Activated effector memory CD4-positive, alpha-beta T cell treated with Interleukin-2 at 50 U/mL for 16 hours (primary cell): ENCODE results near the gene NAALADL2.
"Not testable (repeated sequence)": the region's sequence is repeated elsewhere in the genome, so short reads cannot be mapped to it uniquely, and the experiment has no call there.

Experiments
- DNase-seq: peaks from one replicate; pipeline ENCODE4 v3.0.0-alpha.2; 2020

The NAALADL2 gene

DNA sequence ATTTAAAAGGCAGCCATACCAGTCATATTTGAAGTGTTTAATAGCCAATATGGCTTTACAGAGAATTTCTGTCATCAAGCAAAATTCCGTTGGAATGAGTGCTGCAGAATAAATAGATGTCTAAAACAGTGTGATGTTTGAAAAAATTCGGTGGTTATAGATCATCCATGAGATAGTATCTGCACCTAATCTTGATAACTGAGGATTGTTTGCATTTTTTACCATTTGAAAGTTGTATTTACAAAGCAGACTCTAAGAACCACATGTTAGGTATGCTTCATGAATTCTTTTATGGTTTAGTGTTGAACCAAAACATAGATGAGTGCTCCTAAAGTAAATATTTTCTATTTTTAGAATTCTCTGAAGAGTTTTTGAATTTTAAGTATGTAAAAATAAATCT, 476.1 kb downstream of the NAALADL2 start:
- DNase-seq: no peak

DNA sequence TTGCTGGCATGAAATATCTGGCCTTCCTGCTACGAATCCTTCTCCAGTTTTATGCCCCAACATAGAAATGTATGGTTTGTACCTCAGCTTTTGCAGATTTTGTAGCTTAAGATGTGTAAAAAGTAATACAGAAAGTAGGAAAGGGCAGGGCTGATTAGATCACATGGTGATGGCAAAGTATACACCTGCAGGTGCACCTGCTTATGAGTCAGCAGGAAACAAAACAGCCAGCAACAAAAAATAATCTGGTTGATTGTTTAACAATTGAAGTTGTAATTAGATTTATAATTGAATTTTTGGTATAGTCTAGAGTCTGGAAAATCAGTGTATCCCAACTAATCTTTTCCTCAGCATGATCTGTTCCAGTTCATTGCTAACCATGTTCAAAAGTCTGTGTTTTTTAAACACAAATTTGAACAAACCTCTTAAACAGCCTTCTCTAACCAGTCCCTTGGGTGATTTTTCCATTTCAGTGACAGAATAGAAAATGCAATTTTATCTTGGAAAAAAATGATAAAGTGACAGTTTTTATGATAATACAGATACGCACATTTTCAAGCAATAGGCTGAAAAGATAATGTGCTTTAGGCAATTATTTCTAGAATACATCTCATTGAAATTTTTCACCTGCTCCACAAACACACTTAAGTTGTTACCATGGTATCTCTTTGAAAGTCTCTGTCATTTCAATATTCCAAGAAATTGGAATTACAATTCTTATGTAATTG, 477.4 kb downstream of the NAALADL2 start:
- no peak for DNase-seq

DNA sequence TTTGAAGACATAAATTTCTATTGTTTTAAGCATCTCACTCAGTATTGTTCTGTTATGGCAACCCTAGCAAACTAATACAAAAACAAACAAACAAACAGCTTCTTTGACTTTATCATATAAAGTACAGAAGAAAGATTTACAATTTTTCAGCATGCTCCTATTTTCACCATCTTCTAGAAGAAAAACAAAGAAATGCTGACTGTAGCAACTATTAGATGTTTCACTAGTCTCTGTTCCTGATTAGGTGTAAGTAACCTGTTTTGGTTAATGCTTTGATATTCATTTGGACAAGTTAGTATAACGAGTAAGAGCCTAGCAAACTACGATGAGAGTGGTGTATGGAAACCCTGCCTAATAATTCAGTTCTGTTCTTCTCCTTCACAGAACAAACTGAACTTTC, 478.5 kb downstream of the NAALADL2 start:
- no peak for DNase-seq

DNA sequence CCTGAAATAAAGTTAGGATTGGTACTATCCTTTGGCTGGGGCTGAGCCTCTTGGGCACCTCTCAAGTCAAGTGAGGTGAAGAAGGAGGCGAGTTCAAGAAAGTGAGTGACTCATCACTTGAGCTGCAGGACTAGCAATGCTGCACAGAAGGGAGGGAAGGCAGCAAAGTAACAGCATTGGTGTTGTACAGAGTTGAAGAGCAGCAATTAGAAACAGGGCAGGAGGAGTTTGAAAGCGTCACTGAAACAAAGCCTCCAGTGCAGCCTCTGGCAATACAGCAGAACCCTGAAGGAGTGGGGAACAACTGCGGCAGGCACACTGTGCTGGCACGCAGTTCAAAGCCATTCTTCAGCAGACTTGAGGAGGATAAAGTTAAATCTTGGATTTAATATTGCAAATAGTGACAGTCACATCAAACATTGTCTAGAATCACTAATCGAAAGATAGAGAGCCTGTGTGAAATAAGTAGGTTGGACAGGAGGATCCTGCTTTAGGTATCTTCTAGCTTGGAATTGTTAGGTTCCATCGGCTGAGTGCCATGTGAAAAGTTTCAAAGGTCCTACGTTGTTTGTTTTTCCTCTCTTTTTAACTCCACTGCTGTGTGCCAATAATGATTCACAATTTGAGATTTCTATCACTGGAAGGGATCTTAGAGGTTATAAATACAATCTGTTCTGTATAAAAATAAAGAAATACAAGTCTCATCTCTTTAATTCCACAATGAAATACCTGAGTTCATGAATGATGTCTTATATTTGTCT, 479.8 kb downstream of the NAALADL2 start:
- DNase-seq: no peak

DNA sequence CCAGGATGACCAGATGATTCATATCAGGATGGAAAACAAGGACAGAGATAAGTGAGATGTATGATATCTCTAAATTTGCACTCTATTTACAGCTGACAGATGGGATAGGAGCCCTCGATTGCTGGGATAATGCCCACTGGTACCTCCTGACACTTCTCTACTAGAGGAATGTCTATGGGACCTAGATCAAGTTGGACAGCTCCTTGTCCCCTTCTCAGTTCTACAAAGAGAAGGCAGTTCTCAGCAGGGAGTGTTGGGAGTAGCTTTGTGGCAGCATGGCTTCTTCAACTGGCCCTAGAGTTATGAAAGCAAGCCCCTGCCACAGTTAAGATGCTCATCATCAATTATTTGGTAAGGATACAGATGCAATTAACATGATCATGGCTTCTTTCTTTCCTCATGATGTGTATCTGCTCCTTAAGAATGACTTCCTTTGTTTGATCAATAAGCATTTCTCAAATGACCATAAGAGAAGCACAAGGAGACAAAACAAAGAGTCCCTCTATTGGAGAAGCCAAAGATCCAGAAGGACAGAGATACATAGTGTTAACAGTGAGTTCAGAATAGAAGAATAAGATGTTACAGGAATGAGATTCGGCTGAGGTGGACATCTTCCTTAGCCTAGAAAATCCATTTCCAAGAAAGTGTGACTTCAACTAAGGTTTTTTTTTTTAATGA, 481.3 kb downstream of the NAALADL2 start:
- no peak for DNase-seq

DNA sequence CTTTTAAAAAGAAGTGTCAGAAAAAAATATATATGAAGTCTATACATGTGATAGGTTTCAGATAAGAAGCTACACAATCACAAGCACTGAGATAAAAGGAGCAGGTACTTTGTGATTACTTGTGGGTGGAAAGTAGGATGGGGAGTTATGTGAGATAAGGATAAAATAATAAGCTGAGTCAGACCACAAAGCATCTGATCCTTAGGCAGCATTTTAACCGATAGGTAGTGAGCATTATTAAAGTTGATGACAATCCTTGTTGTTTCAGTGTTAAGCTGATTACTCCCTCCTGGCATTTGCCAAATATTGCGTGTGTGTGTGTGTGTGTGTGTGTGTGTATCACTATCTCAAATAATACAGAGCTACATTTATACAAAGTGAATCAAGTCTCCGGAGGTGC, 483.1 kb downstream of the NAALADL2 start:
- no peak for DNase-seq

DNA sequence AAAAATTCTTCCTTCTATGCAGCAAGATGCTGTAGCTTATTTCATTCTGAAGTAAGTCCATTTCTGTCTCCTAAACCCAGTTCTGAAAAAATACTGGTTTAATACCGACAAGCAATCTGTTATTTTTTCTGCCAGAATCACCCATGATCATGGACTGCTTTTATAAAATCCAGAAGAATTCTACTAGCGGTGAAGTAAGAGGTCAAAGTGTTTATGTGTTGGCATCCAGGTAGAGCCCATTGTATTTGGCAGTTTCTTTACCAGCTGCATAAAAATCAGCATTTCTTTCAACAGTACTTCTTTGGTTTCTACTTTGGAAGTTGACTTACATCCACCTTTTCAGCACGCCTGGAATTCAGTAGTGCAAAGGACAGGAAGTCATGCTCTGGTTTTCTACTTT, 484.8 kb downstream of the NAALADL2 start:
- DNase-seq: no peak

DNA sequence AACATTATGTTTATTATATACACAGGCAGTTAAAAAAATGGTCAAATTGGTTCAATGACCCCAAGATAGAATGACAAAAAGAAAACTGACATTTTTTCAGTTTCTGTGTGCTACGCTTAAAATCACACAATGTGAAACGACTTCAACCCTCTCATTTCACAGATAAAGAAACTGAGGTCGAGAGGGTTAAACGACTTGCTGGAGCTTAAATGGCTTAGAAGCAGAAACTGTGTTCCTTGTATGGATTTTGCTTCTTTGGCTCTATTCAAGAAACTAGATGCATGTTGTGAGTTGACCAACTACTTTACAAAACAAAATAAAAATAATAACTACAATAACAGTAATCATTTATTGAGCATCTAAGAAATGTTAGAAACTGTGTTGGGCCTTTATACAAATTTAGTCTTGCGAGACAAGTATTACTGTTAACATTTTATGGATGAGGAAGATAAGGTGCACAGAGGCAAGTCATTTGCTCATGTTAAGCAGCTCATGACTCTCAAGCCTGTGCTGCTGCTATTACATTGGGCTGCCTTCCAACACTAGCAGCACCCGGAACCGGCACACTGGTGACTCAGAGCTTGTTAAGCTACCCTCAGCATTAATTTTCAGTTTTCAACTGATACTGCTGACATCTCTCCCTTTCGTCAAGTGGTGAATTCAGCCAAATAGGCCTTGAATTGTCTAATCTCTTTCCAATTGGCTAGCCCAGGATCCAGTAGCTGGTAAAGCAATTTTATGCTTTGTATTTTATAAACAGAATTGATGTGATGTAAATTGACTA, 487.6 kb downstream of the NAALADL2 start:
- DNase-seq: no peak

DNA sequence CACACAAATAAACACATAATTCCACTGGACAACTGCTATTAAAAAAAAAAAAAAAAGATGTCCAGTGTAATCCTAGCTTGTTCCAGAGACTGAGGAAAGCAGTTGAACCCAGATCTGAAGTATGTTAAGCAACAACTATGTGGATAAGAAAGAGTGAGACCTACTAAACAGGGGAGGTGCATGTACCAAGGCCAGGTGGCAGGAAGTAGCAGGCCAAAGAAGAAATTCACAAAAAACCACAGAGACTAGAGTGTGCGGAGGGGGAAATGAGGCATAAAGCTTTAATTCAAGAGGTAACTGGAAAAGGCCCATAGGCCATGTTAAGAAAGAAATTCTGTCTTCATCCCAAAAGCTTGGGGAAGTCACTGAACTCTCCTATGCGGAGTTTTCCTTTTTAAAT, 490.0 kb downstream of the NAALADL2 start:
- no peak for DNase-seq

DNA sequence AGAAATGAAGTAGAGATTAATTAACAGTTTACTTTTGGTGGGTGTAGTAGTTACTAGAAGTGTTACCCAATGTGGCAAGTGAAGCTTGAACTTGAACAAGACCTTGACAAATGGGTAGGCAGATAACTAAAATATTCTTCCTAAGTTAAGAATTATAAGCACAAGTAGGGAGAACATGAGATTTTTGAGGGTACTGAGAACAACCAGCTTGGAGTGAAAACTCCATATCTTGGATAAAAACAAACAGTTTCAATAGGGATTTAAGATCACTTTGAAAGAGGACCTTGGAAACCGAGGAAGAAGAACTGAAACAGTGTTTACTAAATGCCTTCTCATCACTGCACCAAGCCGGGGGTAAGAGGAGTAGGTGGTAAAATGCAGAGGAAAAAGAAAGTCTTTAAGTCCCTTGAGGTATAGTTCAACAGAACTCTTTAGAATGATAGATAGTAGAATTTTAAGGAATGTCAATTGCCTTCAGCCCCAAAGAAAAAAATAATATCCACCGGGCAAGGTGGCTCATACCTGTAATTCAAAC, 496.7 kb downstream of the NAALADL2 start:
- no peak for DNase-seq

DNA sequence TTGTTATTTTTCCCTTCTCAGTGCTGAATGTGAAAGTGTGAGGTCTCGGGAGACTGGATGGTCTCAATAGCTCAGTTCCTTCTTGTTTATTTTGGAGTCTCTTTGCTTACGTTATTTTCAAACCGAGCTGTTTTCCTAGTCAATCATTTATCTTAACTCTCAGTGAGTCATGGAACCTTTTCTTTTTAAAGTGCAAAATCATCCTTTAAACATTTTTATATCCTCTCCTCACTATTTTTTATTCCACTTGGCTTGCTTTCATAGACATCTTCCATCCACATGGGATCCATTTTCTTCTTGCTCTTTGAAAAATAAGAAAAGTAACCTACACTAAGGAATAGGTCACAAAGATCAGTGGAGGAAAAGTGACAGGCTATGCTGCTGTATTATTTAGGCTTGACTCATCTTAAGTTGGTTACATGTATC, 497.8 kb downstream of the NAALADL2 start:
- DNase-seq: no peak

DNA sequence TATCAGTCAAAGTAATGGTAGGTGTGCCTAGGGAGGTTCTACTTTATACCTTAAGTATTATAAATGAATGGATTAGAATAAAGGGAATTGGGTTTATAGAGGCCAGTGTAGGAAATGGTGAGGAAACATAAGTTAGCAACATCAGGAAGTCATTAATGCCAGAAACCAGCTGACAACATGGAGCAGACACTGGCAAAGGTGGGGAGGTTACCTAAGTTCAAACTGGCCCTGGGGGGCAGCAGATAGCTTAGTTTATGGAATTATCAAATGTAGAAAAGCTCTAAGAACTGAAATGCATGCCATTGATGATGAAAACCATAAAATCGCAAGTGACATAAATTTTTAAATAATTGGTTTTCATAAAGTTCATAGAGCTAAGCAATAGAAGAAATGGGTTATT, 498.6 kb downstream of the NAALADL2 start:
- DNase-seq: no peak

DNA sequence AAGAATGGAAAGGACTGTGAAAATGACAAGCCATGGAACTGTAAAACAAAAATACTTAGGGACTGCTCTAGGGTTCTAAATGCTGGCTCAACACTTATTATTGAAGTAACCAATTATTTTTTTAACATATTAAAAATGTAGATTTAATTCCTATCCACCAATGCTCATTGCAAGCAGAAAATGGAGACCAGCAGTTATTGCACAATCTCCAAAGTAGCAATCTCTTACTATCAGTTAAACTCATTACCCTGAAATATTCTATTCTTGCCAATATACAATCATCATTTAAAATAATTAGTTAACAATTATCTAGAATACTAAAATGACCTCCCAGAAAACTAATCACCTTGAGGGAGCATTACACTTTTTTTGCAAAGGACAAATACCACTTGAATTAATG, 499.8 kb downstream of the NAALADL2 start:
- no peak for DNase-seq

DNA sequence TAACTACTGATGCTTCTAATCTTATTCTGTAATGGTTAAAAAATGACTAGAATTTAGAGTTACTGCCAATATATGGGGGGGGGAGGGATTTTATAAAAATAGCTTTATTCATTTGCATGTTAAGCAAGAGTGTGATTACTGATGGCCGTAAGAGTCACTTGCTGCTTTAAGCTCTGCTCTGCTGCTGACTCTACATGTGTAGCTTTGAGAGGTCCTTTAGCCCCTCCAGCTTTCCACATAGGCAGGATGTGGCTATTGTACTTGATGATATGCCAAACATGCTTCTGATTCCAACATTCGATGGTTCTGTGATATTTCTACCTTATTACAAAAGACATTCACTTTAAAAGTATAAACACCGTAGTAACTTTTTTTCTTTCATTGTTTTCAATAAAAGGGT, 511.3 kb downstream of the NAALADL2 start:
- DNase-seq: not testable (repeated sequence)

DNA sequence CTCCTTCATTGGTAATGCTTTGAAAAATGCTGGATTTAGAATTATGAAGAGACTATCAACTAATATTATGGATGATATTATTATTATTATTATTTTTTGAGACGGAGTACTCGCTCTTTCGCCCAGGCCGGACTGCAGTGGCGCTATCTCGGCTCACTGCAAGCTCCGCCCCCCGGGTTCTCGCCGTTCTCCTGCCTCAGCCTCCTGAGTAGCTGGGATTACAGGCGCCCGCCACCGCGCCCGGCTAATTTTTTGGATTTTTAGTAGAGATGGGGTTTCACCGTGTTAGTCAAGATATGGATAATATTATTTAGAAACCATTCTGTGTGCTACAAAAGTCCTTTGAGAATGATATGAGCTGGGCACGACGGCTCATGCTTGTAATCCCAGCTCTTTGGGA, 512.1 kb downstream of the NAALADL2 start:
- not testable (repeated sequence) for DNase-seq

DNA sequence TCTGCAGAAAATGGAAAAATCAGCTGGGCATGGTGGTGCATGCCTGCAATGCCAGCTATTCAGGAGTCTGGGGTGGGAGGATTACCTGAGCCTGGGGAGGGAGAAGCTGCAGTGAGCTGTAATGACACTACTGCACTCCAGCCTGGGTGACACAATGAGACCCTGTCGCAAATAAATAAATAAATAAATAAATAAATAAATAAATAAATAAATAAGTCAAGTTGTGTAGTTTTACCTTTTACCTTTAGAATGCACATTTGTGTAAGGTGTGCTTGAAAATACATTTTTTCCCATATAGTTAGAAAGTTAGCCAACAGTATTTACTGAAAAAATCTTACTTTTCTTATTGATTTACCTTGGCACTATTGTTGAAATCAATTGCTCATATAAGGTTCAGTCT, 515.6 kb downstream of the NAALADL2 start:
- no peak for DNase-seq

DNA sequence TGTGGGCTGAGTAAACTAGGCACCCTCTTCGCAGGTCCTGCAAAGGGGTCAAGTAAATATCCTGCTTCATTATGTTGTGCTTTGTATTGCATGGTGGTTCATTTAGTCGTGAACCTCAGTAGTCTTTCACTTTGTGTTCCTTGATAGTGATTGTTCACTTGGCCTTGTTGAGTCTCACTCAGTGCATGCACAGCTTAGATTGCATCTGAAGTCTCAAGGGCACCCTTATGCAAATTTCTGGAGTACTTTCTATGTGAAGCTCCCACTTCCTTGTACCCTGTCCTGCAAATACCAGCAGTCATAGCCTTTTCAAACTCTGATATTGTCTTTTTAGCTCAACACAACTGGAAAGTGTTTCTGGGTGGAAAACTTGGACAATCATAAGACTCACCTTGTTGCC, 519.2 kb downstream of the NAALADL2 start:
- no peak for DNase-seq

DNA sequence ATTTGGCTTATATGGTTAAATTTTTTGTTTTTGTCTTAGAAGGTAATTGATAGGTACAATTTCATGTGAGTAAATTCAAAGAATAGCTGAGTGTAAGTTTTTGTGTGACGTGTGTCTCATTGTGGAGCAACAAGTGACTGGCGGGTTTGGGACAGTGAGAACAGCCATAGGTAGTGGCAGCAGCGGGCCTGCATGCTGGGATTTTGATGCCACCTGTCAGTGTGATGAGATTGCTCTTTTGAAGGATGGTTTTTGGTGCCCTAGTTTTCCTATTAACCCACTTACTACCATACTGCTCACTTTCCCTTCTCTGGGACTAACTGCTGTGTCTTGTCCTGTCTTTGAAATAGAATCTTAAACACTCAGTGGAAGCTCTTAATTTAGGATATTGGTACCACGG, 522.6 kb downstream of the NAALADL2 start:
- no peak for DNase-seq

DNA sequence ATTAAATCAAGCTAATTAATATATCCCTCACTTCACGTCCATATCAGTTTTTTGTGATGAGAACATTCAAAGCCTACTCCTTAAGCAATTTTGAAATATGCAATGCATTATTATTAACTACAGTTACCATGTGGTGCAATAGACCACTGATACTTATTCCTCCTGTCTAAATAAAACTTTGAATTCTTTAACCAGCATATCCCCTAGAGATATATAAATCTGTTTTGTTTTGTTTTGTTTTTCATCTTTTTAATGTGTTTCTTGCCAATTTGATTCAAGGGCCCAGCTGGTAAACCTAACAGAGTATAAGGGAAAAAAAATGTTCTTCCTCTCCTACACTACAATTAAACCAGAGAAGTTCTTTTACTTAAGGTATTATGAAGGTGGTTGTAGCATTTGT, 524.2 kb downstream of the NAALADL2 start:
- DNase-seq: no peak

DNA sequence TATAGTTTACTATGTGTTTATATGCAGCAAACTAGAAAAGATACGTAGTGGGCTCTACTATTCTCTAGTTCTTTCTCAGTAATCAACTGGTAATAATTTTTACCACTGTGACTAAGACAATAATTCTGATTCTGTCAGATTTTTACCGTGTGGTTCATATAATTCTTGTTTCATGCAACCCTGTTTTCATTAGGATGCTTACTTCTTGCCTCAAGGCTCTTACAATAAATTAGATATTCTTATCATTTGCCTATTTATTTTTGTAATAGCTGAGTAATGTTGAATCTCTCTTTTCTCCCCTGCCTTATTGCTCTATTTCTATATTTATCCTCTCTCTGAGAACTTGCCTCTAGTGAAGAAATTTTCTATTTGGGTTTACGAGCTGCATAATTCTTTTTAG, 524.7 kb downstream of the NAALADL2 start:
- no peak for DNase-seq

DNA sequence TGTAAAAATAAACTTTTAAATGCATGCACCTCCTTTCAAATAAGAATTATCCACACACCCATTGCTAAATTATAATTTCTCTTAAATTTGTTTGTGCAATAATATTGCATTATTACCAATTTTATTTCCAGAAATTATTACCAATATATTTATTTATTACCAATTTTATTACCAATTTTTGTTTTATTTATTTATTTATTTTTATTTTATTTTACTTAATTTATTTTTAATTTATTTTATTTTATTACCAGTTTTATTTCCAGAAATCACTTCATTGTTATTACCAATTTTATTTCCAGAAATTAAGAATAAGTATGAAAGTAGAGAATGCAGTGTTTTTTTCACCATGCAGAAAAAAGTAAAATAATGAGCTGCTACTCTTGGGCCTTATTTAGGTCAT, 525.4 kb downstream of the NAALADL2 start:
- no peak for DNase-seq

DNA sequence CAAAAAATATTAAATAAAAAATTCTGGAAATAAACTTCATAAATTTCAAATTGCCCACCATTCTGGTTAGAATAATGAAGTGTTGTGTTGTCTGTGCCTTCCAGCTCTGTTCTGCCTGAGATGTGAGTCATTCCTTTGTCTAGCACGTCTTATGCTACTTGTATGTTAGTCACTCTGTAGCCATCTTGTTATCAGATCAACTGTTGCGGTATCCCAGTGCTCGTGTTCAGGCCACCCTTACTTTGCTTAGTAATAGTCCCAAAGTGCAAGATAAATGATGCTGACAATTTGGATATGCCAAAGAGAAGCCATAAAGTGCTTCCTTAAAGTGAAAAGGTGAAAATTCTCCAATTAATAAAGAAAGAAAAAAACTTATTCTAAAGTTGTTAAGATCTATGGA, 527.5 kb downstream of the NAALADL2 start:
- DNase-seq: no peak

DNA sequence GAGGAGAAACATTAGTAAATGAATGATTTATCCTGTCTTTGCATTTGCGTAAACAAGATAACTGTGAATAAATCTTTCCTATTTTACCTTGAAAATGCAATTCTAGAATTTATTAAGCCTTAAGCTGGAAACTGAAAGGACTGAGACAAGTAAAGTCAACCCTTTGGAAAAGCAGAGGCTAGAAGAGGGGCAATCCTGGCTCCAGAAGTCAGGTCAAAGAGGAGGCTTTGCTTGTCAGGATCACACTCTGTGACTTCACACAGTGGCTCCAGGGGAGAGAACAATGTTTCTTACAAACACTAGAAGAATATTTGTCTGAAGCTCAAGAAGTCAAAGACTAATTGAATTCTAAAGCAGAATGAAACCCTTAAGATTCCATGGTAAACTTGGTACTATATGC, 530.4 kb downstream of the NAALADL2 start:
- DNase-seq: no peak
